Astrocyte (in vitro differentiated cells and primary cell): ENCODE data around the gene PRR16. TPM values are rescaled to one million over a fixed set of nuclear protein-coding genes. Genes with fewer than 3 reads are reported as not detected.

Source experiments
- DNase-seq: peaks from one replicate; pipeline ENCODE4 v3.0.0-alpha.2; 2010; ENCODE audit warnings: low read depth
- FAIRE-seq: peaks from 2 replicates; lab custom pipeline; 2011; peaks lifted over from hg19 to GRCh38; lab: Jason Lieb, UNC
- H2AFZ ChIP-seq: 2 replicates; pipeline ENCODE4 v1.6.0; 2012; ENCODE audit warnings: low read depth, low read length, inconsistent platforms
- H3K27ac ChIP-seq: 2 replicates; pipeline ENCODE4 v1.5.1; 2011; ENCODE audit warnings: low read depth, low read length, inconsistent platforms
- H3K27me3 ChIP-seq: 2 replicates; pipeline ENCODE4 v1.6.0; 2011; ENCODE audit warnings: low read length, inconsistent platforms; ENCODE audit not compliant: insufficient read depth
- H3K36me3 ChIP-seq: 2 replicates; pipeline ENCODE4 v1.5.1; 2011; ENCODE audit warnings: low read length, inconsistent platforms; ENCODE audit not compliant: insufficient read depth
- H3K4me1 ChIP-seq: 2 replicates; pipeline ENCODE4 v1.5.1; 2011; ENCODE audit warnings: low read length, inconsistent platforms; ENCODE audit not compliant: insufficient read depth
- H3K4me2 ChIP-seq: 2 replicates; pipeline ENCODE4 v1.6.0; 2012; ENCODE audit warnings: low read length, inconsistent platforms
- H3K4me3 ChIP-seq: 2 replicates; pipeline ENCODE4 v1.5.1; 2011; ENCODE audit warnings: low read depth, mild to moderate bottlenecking, low read length, inconsistent platforms; ENCODE audit not compliant: insufficient read depth
- H3K79me2 ChIP-seq: 2 replicates; pipeline ENCODE4 v1.6.0; 2012; ENCODE audit warnings: mild to moderate bottlenecking, low read length, inconsistent platforms; ENCODE audit not compliant: insufficient read depth
- H3K9ac ChIP-seq: 2 replicates; pipeline ENCODE4 v1.6.0; 2012; ENCODE audit warnings: mild to moderate bottlenecking, low read length, inconsistent platforms
- H3K9me3 ChIP-seq: 2 replicates; pipeline ENCODE4 v1.5.1; 2012; ENCODE audit warnings: low read depth, mild to moderate bottlenecking, low read length, inconsistent platforms; ENCODE audit not compliant: insufficient read depth
- H4K20me1 ChIP-seq: 2 replicates; pipeline ENCODE4 v1.6.0; 2012; ENCODE audit warnings: low read length, inconsistent platforms; ENCODE audit not compliant: insufficient read depth
- H3K27ac Mint-ChIP-seq: one replicate; pipeline ENCODE4 v1.8.0; 2021; ENCODE audit warnings: mild to moderate bottlenecking, mixed read lengths; ENCODE audit not compliant: unreplicated experiment
- H3K27me3 Mint-ChIP-seq: one replicate; pipeline ENCODE4 v1.8.0; 2021; ENCODE audit warnings: low read depth, mixed read lengths; ENCODE audit not compliant: unreplicated experiment
- H3K36me3 Mint-ChIP-seq: one replicate; pipeline ENCODE4 v1.8.0; 2021; ENCODE audit warnings: low read depth, mixed read lengths; ENCODE audit not compliant: unreplicated experiment
- H3K4me1 Mint-ChIP-seq: one replicate; pipeline ENCODE4 v1.8.0; 2021; ENCODE audit warnings: low read depth, mixed read lengths; ENCODE audit not compliant: unreplicated experiment
- H3K4me3 Mint-ChIP-seq: one replicate; pipeline ENCODE4 v1.8.0; 2021; ENCODE audit warnings: mild to moderate bottlenecking, moderate library complexity, mixed read lengths; ENCODE audit not compliant: unreplicated experiment
- H3K9me3 Mint-ChIP-seq: one replicate; pipeline ENCODE4 v1.8.0; 2021; ENCODE audit warnings: mild to moderate bottlenecking, mixed read lengths; ENCODE audit not compliant: unreplicated experiment
- EZH2 ChIP-seq: IDR thresholded peaks from 2 replicates; pipeline ENCODE4 v1.6.1; 2012; ENCODE audit warnings: mild to moderate bottlenecking, low read length, inconsistent platforms; ENCODE audit not compliant: insufficient read depth
- total RNA-seq: library from RNA; stranded (reverse); gene quantifications from 2 replicates; pipeline ENCODE4 v1.2.1, GENCODE V29; 2021
- TF ChIP-seq, protein P1 (sequence below): IDR thresholded peaks from 2 replicates; pipeline ENCODE4 v1.5.1; 2011; ENCODE audit warnings: low read depth, mild to moderate bottlenecking, inconsistent platforms, low read length, moderate library complexity; ENCODE audit not compliant: insufficient read depth

Gene PRR16
- total RNA-seq, 1 donor from 2014 or later = 9.1 TPM

DNA sequence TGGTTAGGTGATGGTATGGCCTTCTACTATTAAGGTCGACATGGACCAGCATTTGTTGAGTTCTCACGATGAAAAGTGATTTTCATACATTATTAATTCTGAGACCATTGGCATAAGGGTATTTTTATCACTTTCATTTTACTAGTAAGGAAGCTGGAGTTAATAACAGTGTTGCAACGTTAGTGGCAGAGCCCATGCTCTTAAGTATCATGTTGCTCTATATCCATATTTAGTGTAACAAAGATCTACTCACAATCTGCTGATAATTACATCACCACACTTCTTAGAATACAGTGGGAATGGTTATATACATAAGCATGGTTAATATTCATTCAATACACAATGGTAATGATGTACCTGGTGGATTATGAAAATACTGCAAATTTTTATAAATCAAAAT, 81.9 kb downstream of the PRR16 start:
- Mint-ChIP-seq H3K27ac (no peak overlapping the region), H3K4me3 (no peak overlapping the region), H3K9me3 (no peaks in the 10 kb centered on the region), H3K27me3 (no peaks in the 10 kb centered on the region), H3K36me3 (no peaks in the 10 kb centered on the region), H3K4me1 (peaks cover 2% of the 10 kb centered on the region)
- Histone ChIP-seq H3K4me3 (no peak overlapping the region), H3K9me3 (no peaks in the 10 kb centered on the region), H3K27me3 (no peaks in the 10 kb centered on the region), H3K4me2 (no peak overlapping the region), H3K79me2 (peaks cover 24% of the 10 kb centered on the region), H3K4me1 (peaks cover 7% of the 10 kb centered on the region), H4K20me1 (no peaks in the 10 kb centered on the region), H3K27ac (no peak overlapping the region), H3K36me3 (no peaks in the 10 kb centered on the region), H2AFZ (no peak overlapping the region), H3K9ac (no peak overlapping the region)
- DNase-seq (no peak), FAIRE-seq (no peak)
- TF ChIP-seq EZH2 = no peak
- TF ChIP-seq, protein P1, sequence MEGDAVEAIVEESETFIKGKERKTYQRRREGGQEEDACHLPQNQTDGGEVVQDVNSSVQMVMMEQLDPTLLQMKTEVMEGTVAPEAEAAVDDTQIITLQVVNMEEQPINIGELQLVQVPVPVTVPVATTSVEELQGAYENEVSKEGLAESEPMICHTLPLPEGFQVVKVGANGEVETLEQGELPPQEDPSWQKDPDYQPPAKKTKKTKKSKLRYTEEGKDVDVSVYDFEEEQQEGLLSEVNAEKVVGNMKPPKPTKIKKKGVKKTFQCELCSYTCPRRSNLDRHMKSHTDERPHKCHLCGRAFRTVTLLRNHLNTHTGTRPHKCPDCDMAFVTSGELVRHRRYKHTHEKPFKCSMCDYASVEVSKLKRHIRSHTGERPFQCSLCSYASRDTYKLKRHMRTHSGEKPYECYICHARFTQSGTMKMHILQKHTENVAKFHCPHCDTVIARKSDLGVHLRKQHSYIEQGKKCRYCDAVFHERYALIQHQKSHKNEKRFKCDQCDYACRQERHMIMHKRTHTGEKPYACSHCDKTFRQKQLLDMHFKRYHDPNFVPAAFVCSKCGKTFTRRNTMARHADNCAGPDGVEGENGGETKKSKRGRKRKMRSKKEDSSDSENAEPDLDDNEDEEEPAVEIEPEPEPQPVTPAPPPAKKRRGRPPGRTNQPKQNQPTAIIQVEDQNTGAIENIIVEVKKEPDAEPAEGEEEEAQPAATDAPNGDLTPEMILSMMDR = no peak

DNA sequence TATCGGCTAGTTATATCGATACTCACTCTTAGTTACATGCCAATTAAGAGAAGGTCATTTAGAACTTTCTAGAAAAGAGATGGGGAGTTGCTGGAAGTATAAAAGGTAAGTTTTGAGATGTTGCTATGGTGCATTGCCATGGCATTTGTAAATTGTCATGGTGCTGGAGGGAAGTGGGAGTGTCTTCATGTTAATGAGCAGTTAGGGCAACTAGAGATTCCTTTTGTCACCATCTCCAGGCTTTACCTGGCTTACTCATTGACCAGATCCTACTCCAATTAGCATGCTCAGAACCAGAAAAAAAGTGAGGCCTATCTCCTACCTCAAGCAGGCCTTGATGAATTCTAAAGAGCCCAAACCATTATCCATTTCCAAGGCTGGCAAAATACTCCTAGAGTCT, 82.8 kb downstream of the PRR16 start:
- H3K36me3 Mint-ChIP-seq = no peaks in the 10 kb centered on the region
- FAIRE-seq = no peak
- H3K27ac Mint-ChIP-seq = no peak overlapping the region

DNA sequence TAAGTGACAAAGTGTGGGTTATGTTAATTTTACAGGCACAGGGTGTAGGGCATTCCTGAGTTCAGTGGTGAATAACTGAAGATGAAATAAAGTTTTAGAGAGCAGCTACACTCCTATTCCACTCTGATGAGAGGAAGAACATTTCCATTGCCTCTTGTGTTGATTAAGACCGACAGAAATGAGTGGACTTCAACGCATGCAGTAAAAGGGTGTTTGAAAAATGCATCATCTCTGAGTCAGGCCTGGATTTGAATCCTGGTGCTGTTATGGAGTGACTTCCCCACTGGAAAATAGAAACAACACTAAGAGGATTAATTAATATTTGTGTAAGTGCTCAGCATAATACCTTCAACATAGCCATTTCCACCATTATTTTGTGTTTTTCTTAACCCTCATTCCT, 86.3 kb downstream of the PRR16 start:
- H3K27me3 ChIP-seq = no peaks in the 10 kb centered on the region
- FAIRE-seq = peak; percentile 71
- peak overlapping the region; percentile 0 for H3K4me2 ChIP-seq
- TF ChIP-seq EZH2 = no peak
- H3K36me3 Mint-ChIP-seq = no peaks in the 10 kb centered on the region
- H3K27me3 Mint-ChIP-seq = no peaks in the 10 kb centered on the region
- no peak overlapping the region for H3K27ac Mint-ChIP-seq
- peak; percentile 39 for DNase-seq
- H3K4me1 ChIP-seq = peaks cover 15% of the 10 kb centered on the region
- H3K4me1 Mint-ChIP-seq = no peaks in the 10 kb centered on the region
- no peaks in the 10 kb centered on the region for H3K9me3 Mint-ChIP-seq
- no peak overlapping the region for H3K9ac ChIP-seq
- no peaks in the 10 kb centered on the region for H3K9me3 ChIP-seq
- H3K4me3 ChIP-seq = no peak overlapping the region
- H2AFZ ChIP-seq = no peak overlapping the region
- H3K4me3 Mint-ChIP-seq = no peak overlapping the region
- H4K20me1 ChIP-seq = no peaks in the 10 kb centered on the region
- no peaks in the 10 kb centered on the region for H3K36me3 ChIP-seq
- H3K27ac ChIP-seq = no peak overlapping the region
- H3K79me2 ChIP-seq = peaks cover 17% of the 10 kb centered on the region

More for the DNA sequence above, 82.8 kb downstream of the PRR16 start:
- H3K4me3 Mint-ChIP-seq = no peak overlapping the region
- Histone ChIP-seq H3K4me1 (peaks cover 7% of the 10 kb centered on the region), H3K4me2 (no peak overlapping the region), H3K27ac (no peak overlapping the region), H4K20me1 (no peaks in the 10 kb centered on the region), H3K9ac (no peak overlapping the region), H3K79me2 (peaks cover 22% of the 10 kb centered on the region), H3K9me3 (no peaks in the 10 kb centered on the region), H3K27me3 (no peaks in the 10 kb centered on the region), H2AFZ (no peak overlapping the region), H3K36me3 (no peaks in the 10 kb centered on the region), H3K4me3 (no peak overlapping the region)
- H3K9me3 Mint-ChIP-seq = no peaks in the 10 kb centered on the region
- TF ChIP-seq, protein P1 = no peak
- no peak for TF ChIP-seq EZH2
- no peaks in the 10 kb centered on the region for H3K27me3 Mint-ChIP-seq
- no peak for DNase-seq
- H3K4me1 Mint-ChIP-seq = peaks cover 2% of the 10 kb centered on the region
